ENCODE results near the gene G6PD.

DNA sequence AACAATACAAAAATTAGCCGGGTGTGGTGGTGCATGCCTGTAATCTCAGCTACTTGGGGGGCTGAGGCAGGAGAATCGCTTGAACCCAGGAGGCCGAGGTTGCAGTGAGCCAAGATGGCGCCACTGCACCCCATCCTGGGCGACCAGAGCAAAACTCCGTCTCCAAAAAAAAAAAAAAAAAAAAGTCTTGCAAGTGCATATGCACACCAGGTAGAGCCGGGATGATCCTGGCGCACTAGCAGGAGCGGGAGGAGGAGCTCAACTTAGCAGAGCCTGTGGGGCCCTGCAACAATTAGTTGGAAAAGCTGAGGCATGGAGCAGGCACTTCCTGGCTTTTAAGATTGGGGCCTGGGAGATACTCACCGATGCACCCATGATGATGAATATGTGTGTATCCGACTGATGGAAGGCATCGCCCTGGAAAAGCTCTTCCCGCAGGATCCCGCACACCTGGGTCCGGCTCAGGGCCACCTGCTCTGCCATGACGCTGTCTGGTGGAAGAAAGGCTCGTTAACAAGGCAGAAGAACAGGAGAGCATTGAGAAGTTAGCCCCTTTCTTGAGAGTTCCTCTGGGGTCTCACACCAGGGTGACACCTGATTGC lies 872 bp downstream of the G6PD start:
- TF ChIP-seq FOS (IDR thresholded peaks at IDR 0.05; ENCODE audit: borderline replicate concordance, insufficient read depth, low read length) (no peak), POLR2A (IDR thresholded peaks at IDR 0.05; ENCODE audit: low read depth, low read length) (no peak), POLR2AphosphoS5 (IDR thresholded peaks at IDR 0.05; ENCODE audit: insufficient read depth, low read depth, low read length) (no peak), EZH2 (IDR thresholded peaks at IDR 0.05; ENCODE audit: borderline replicate concordance, low read depth, low read length, severe bottlenecking) (no peak), GATA2 (IDR thresholded peaks at IDR 0.05; ENCODE audit: insufficient read depth, insufficient read length, low read depth, low read length) (no peak), JUN (IDR thresholded peaks at IDR 0.05; ENCODE audit: borderline replicate concordance, insufficient read depth, insufficient read length, low read depth) (no peak)
- TF ChIP-seq, protein P1, sequence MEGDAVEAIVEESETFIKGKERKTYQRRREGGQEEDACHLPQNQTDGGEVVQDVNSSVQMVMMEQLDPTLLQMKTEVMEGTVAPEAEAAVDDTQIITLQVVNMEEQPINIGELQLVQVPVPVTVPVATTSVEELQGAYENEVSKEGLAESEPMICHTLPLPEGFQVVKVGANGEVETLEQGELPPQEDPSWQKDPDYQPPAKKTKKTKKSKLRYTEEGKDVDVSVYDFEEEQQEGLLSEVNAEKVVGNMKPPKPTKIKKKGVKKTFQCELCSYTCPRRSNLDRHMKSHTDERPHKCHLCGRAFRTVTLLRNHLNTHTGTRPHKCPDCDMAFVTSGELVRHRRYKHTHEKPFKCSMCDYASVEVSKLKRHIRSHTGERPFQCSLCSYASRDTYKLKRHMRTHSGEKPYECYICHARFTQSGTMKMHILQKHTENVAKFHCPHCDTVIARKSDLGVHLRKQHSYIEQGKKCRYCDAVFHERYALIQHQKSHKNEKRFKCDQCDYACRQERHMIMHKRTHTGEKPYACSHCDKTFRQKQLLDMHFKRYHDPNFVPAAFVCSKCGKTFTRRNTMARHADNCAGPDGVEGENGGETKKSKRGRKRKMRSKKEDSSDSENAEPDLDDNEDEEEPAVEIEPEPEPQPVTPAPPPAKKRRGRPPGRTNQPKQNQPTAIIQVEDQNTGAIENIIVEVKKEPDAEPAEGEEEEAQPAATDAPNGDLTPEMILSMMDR (IDR thresholded peaks at IDR 0.05; ENCODE audit: extremely low read depth in 1 of 2, insufficient read depth in 1 of 2, low read depth in 1 of 2, low read length in 2 of 2): no peak
- TF ChIP-seq, protein P2, sequence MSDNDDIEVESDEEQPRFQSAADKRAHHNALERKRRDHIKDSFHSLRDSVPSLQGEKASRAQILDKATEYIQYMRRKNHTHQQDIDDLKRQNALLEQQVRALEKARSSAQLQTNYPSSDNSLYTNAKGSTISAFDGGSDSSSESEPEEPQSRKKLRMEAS (IDR thresholded peaks at IDR 0.05; ENCODE audit: insufficient read depth, insufficient read length): no peak
